ENCODE measurements around the gene TXNIP. TPM values are rescaled to one million over a fixed set of nuclear protein-coding genes. Genes with fewer than 3 reads are reported as not detected.

TXNIP gene
- total RNA-seq, 1 donor from 2014 or later = 38.8 TPM

GRCh38 chr1:146019231-146020057, 23.1 kb upstream of the TXNIP start:
- Mint-ChIP-seq H3K27ac (no peak overlapping the region), H3K27me3 (peaks cover 60% of the 10 kb centered on the region), H3K36me3 (ENCODE audit: insufficient read depth) (no peaks in the 10 kb centered on the region), H3K4me1 (ENCODE audit: low read depth) (peaks cover 5% of the 10 kb centered on the region), H3K9me3 (ENCODE audit: low read depth) (no peaks in the 10 kb centered on the region), H3K4me3 (ENCODE audit: low read depth) (no peak overlapping the region)
- no peak for DNase-seq (ENCODE audit: low spot score, unreplicated experiment)
- no peak for TF ChIP-seq CTCF (IDR thresholded peaks at IDR 0.05; ENCODE audit: unreplicated experiment)

GRCh38 chr1:146016891-146017290, 20.5 kb upstream of the TXNIP start:
- H3K27me3 Mint-ChIP-seq = peaks cover 60% of the 10 kb centered on the region
- H3K4me3 Mint-ChIP-seq (ENCODE audit: low read depth) = no peak overlapping the region
- TF ChIP-seq CTCF (IDR thresholded peaks at IDR 0.05; ENCODE audit: unreplicated experiment) = no peak
- DNase-seq (ENCODE audit: low spot score, unreplicated experiment) = no peak
- no peaks in the 10 kb centered on the region for H3K36me3 Mint-ChIP-seq (ENCODE audit: insufficient read depth)
- H3K9me3 Mint-ChIP-seq (ENCODE audit: low read depth) = no peaks in the 10 kb centered on the region
- peaks cover 11% of the 10 kb centered on the region for H3K4me1 Mint-ChIP-seq (ENCODE audit: low read depth)
- H3K27ac Mint-ChIP-seq = no peak overlapping the region

GRCh38 chr1:146013559-146013922, 17.2 kb upstream of the TXNIP start:
- Mint-ChIP-seq H3K27ac (no peak overlapping the region), H3K4me3 (ENCODE audit: low read depth) (no peak overlapping the region), H3K27me3 (peaks cover 35% of the 10 kb centered on the region), H3K9me3 (ENCODE audit: low read depth) (no peaks in the 10 kb centered on the region), H3K36me3 (ENCODE audit: insufficient read depth) (no peaks in the 10 kb centered on the region), H3K4me1 (ENCODE audit: low read depth) (peaks cover 6% of the 10 kb centered on the region)
- no peak for DNase-seq (ENCODE audit: low spot score, unreplicated experiment)
- no peak for TF ChIP-seq CTCF (IDR thresholded peaks at IDR 0.05; ENCODE audit: unreplicated experiment)

DNA sequence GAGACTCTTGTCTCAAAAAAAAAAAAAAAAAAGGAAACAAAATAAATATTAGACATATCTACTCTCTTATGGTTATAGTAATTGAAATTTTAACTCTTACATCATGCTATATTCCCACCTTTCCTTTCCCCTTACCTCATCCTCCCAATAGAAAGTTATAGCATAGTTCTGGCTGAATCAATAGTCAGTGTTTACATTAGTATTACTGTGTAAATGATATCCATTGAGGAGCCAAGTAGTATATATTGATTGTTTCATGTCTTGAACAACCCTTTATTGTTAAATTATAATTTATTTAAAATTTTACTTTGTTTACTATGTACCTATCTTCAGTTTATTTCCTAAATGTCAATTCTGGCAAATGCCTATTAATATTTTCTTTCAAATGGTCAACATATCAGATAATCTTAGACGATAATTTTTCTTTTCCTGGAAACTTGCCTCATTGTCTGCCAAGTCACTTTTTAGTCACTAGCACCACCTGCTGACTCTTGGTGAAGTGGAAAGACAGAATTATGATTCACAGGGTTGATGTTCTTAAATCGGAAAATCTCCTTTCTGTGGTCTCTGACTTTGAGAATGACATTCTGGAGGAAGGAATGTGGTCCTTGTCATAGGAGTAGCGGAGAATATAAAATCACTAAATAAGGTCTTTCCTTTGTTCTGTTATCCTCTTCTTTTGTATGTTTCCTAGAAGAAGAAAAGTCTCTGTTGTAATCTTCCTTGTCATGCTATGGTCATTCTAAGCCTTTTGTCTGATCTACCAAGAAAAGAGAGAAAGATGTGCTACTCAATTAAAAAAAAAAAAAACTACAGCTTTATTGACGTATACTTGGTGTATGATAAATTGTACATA, 16.6 kb upstream of the TXNIP start:
- H3K27me3 Mint-ChIP-seq = peaks cover 29% of the 10 kb centered on the region
- peak; percentile 63 for TF ChIP-seq CTCF (IDR thresholded peaks at IDR 0.05; ENCODE audit: unreplicated experiment)
- H3K4me3 Mint-ChIP-seq (ENCODE audit: low read depth) = no peak overlapping the region
- no peak overlapping the region for H3K27ac Mint-ChIP-seq
- peaks cover 6% of the 10 kb centered on the region for H3K4me1 Mint-ChIP-seq (ENCODE audit: low read depth)
- no peak for DNase-seq (ENCODE audit: low spot score, unreplicated experiment)
- no peaks in the 10 kb centered on the region for H3K36me3 Mint-ChIP-seq (ENCODE audit: insufficient read depth)
- no peaks in the 10 kb centered on the region for H3K9me3 Mint-ChIP-seq (ENCODE audit: low read depth)

- Mint-ChIP-seq H3K27me3 (peaks cover 10% of the 10 kb centered on the region), H3K4me3 (ENCODE audit: low read depth) (no peak overlapping the region), H3K4me1 (ENCODE audit: low read depth) (peaks cover 6% of the 10 kb centered on the region), H3K36me3 (ENCODE audit: insufficient read depth) (no peaks in the 10 kb centered on the region), H3K27ac (no peak overlapping the region), H3K9me3 (ENCODE audit: low read depth) (no peaks in the 10 kb centered on the region)
- no peak for DNase-seq (ENCODE audit: low spot score, unreplicated experiment)
- TF ChIP-seq CTCF (IDR thresholded peaks at IDR 0.05; ENCODE audit: unreplicated experiment) = no peak
Observed at GRCh38 chr1:146010126-146010738, 13.9 kb upstream of the TXNIP start.
